Cardiac fibroblast (primary cell): ENCODE data around the gene TMC1.

Experiments used
- DNase-seq, 2 donors: peaks; one replicate each; pipeline versions ENCODE4 v3.0.0 to v3.0.0-alpha.2; 2010; ENCODE audit warnings: low read depth in 2 of 2
- H3K4me3 ChIP-seq, 2 donors: replicated peaks in 1 of 2; 1 replicate in 1 of 2; 2 replicates in 1 of 2; pipeline ENCODE4 v1.5.1; 2011; ENCODE audit warnings: low read depth in 2 of 2, low read length in 2 of 2, mild to moderate bottlenecking in 2 of 2, moderate library complexity in 1 of 2
- TF ChIP-seq, protein P1 (sequence below): IDR thresholded peaks from one replicate; pipeline ENCODE4 v1.5.1; 2011; ENCODE audit warnings: low read depth, mild to moderate bottlenecking, low read length, inconsistent platforms

The TMC1 gene

DNA sequence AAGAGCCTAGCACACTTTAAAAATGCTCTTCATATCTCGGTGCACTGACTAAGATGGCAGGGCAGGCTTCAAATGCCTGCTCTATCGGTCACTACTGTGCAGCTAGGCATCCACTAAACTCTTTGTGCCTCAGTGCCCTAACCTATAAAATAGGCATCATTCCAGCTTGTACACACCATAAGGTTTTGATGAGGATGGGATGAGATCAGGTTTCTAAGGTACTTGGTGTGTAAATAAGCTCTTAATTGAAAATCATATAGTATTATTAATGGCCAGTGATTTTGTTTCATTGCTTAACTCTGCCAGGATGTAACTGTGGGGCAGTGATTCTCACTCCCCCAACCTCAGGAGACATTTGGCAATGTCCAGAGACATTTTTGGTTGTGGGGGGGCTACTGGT, 352.9 kb downstream of the TMC1 start:
- TF ChIP-seq, protein P1, sequence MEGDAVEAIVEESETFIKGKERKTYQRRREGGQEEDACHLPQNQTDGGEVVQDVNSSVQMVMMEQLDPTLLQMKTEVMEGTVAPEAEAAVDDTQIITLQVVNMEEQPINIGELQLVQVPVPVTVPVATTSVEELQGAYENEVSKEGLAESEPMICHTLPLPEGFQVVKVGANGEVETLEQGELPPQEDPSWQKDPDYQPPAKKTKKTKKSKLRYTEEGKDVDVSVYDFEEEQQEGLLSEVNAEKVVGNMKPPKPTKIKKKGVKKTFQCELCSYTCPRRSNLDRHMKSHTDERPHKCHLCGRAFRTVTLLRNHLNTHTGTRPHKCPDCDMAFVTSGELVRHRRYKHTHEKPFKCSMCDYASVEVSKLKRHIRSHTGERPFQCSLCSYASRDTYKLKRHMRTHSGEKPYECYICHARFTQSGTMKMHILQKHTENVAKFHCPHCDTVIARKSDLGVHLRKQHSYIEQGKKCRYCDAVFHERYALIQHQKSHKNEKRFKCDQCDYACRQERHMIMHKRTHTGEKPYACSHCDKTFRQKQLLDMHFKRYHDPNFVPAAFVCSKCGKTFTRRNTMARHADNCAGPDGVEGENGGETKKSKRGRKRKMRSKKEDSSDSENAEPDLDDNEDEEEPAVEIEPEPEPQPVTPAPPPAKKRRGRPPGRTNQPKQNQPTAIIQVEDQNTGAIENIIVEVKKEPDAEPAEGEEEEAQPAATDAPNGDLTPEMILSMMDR, result no peak
- H3K4me3 ChIP-seq, result no peak overlapping the region
- DNase-seq, result no peak

DNA sequence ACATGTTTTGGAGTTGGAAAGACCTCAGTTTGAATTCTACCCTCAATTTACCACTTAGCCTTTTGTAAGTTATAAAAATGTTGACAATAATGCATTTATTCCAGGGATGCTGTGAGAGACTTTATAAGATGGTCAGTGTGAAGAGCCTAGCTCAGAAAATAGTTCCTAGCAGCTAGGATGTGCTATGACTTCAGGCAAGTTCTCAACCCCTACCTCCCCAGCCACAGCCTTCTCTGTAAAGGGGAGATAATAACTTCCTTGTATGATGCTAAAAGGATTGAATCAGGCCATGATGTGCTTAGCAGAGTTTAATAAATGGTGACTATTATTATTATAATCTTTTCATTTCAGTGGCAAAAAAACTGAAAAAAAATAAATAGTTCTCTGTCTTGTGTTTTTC, 353.8 kb downstream of the TMC1 start:
- no peak for DNase-seq
- TF ChIP-seq, protein P1, result no peak

DNA sequence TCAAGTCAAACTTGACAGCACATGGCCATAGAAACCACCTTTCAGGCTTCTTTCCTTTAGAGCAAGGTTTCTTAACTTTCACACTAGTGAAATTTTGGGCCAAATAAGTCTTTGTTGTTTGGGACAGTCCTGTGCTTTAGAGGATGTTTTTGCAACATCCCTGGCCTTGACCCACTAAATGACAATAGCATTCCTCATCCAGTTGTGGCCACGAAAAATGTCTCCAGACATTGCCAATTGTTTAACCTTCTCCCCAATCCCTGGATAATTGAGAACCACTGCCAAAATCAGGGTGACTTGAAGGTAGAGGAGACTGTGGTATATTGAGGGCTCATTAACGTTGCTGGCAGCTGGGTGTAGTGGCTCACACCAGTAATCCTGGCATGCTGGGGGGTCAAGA, 359.4 kb downstream of the TMC1 start:
- peak in 1 of 2 donors; percentile 22 for DNase-seq
- TF ChIP-seq, protein P1, result no peak

More for the DNA sequence above, 353.8 kb downstream of the TMC1 start:
- H3K4me3 ChIP-seq, result no peak overlapping the region

DNA sequence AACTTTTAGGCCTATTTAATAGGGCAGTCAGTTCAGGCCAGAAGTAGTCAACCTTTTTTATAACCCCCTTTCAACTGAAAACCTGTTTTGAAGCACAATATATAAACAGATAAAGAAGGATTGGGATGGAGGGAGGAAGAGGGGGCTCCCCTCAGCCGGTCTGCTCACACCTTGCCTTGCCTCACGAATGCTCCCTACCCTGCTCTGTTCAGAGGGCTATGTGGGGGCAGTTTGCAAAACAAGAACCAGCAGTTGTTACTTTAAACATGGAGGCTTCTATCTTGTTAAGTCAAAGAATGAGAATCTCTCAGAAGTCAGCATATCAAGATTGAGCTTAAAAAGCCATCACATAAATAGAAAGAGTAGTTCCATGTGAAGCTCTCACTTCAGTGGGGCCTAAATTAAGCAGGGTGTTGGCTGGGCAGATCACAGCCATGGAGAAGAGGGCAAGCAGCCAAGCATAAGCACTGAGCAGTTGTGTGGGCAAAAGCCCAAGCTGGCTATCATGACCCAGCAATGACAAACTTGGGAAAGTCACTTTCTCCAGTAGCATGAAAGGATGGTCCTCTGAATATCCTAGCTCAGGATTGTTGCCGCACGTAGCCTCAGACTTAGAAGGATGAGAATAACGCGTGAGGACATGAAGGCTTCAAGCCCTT, 360.8 kb downstream of the TMC1 start:
- TF ChIP-seq, protein P1, result no peak
- H3K4me3 ChIP-seq, result no peak overlapping the region
- DNase-seq, result no peak

More for the DNA sequence above, 359.4 kb downstream of the TMC1 start:
- H3K4me3 ChIP-seq, result no peak overlapping the region

DNA sequence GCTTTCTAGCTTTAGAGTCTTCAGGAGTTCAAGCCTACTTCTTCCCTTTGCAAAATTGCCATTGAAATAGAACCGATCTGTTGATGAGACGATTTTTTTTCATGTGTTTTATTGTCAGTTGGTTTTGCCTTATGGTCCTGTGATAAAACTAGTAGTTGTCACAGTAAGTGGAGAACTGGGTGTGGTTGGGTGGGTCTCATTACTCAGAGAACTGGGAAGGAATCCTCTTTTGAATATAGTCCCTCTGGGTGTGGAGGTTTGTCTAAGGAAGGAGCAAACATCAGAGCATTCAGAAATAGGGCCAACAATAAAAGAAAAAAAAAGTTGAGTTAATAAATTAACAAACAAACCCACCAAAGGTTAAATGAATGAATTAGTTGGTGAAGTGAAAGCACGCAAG, 362.5 kb downstream of the TMC1 start:
- DNase-seq, result no peak
- TF ChIP-seq, protein P1, result no peak
- H3K4me3 ChIP-seq, result no peak overlapping the region

DNA sequence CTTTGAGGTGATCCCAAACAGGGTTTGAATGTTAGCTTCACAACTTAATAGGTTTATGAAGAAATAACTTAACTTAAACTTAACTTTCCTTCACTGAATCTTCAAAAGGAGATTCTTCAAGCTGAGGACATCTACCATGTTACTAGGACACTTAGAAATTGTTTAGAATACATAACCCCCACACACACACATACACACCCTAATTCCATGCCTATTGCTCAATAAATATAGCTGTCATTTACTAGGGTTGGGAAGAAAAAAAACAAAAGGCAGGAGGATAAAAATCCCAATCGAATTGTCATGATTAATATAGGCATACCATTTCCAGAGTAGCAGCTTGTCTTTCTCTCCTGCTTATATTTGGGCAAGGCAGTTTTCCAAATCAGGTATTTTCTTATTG, 363.1 kb downstream of the TMC1 start:
- no peak overlapping the region for H3K4me3 ChIP-seq
- TF ChIP-seq, protein P1, result no peak
- DNase-seq, result no peak
